Caco-2 (cell line): Measurements from ENCODE around the gene HEXB. TPM values are rescaled to one million over a fixed set of nuclear protein-coding genes. Genes with fewer than 3 reads are reported as not detected.

Experiments
- BruUV-seq: library from RNA; stranded (reverse); fragments of 400-500 nt; replicated peaks from 2 replicates; lab custom pipeline; 2021; lab: Mats Ljungman, UMichigan
- CTCF ChIA-PET: fragments of 300-600 bp; sonication (Branson Sonifier 250); formaldehyde crosslinking; loops from one replicate; lab custom pipeline; 2022; ENCODE audit warnings: antibody characterized with exemption; lab: Charles Lee
- POLR2A ChIA-PET: fragments of 300-600 bp; sonication (Branson Sonifier 250); formaldehyde crosslinking; loops from one replicate; lab custom pipeline; 2022; ENCODE audit warnings: antibody characterized with exemption; lab: Charles Lee
- DNase-seq, 2 experiments: peaks; one replicate each; pipeline versions ENCODE4 v3.0.0 to v3.0.0-alpha.2; 2020 to 2022
- H3K27me3 ChIP-seq: replicated peaks from 2 replicates; pipeline ENCODE4 v1.6.0; 2011; ENCODE audit warnings: low read length; ENCODE audit not compliant: control insufficient read depth, insufficient read depth
- H3K36me3 ChIP-seq: 2 replicates; pipeline ENCODE4 v1.5.1; 2011; ENCODE audit warnings: low read length; ENCODE audit not compliant: control insufficient read depth, insufficient read depth
- H3K4me1 ChIP-seq: fragments of 250-450 bp; sonication (Bioruptor Pico); 2 replicates; pipeline ENCODE4 v1.5.1; 2020; ENCODE audit warnings: mild to moderate bottlenecking
- H3K4me3 ChIP-seq: 2 replicates; pipeline ENCODE4 v1.5.1; 2011; ENCODE audit warnings: low read depth, mild to moderate bottlenecking, control low read depth, low read length
- H3K9me3 ChIP-seq: fragments of 250-450 bp; sonication (Bioruptor Pico); 2 replicates; pipeline ENCODE4 v1.5.1; 2020; ENCODE audit warnings: mild to moderate bottlenecking, moderate library complexity
- H3K27ac Mint-ChIP-seq: one replicate; pipeline ENCODE4 v1.8.0; 2022; ENCODE audit warnings: mixed read lengths; ENCODE audit not compliant: unreplicated experiment
- H3K27me3 Mint-ChIP-seq: one replicate; pipeline ENCODE4 v1.8.0; 2022; ENCODE audit warnings: mixed read lengths; ENCODE audit not compliant: insufficient read depth, unreplicated experiment
- H3K36me3 Mint-ChIP-seq: one replicate; pipeline ENCODE4 v1.8.0; 2022; ENCODE audit warnings: mild to moderate bottlenecking, mixed read lengths; ENCODE audit not compliant: insufficient read depth, unreplicated experiment
- H3K4me1 Mint-ChIP-seq: one replicate; pipeline ENCODE4 v1.8.0; 2022; ENCODE audit warnings: low read depth, mixed read lengths; ENCODE audit not compliant: unreplicated experiment
- H3K4me3 Mint-ChIP-seq: one replicate; pipeline ENCODE4 v1.8.0; 2022; ENCODE audit warnings: mild to moderate bottlenecking, moderate library complexity, mixed read lengths; ENCODE audit not compliant: unreplicated experiment
- H3K9me3 Mint-ChIP-seq: one replicate; pipeline ENCODE4 v1.8.0; 2022; ENCODE audit warnings: mixed read lengths; ENCODE audit not compliant: unreplicated experiment
- CTCF ChIP-seq, 2 experiments: fragments of 200-600 bp in 1 of 2; IDR thresholded peaks; 1 replicate in 1 of 2; 2 replicates in 1 of 2; pipeline versions ENCODE4 v1.5.1 to v1.8.0; 2011 to 2022; ENCODE audit warnings: antibody characterized with exemption in 1 of 2, control low read depth in 1 of 2, inconsistent platforms in 1 of 2, low read depth in 1 of 2, low read length in 1 of 2, mild to moderate bottlenecking in 1 of 2, moderate library complexity in 1 of 2; ENCODE audit not compliant: insufficient read depth in 1 of 2, severe bottlenecking in 1 of 2, unreplicated experiment in 1 of 2
- intact Hi-C: fragments of 100-400 bp; cut with micrococcal nuclease; formaldehyde crosslinking; loops from one replicate; pipeline ENCODE4 v1.10.0; 2022; ENCODE audit not compliant: unreplicated experiment
- total RNA-seq: library from RNA; stranded (reverse); gene quantifications from 2 replicates; pipeline ENCODE4 v1.2.3, GENCODE V29; 2022

The HEXB gene
- total RNA-seq, 1 experiment from 2014 or later = 217 TPM

GRCh38 chr5:74649421-74649973 is 35.5 kb upstream of the HEXB start:
- Mint-ChIP-seq H3K27me3 (no peaks in the 10 kb centered on the region), H3K9me3 (no peaks in the 10 kb centered on the region), H3K36me3 (no peaks in the 10 kb centered on the region), H3K27ac (no peak overlapping the region), H3K4me1 (peaks cover 13% of the 10 kb centered on the region), H3K4me3 (no peak overlapping the region)
- intact Hi-C loops = loop anchor here (1.0 to 2.0 kb wide), 3 partner anchors 614 to 1059 kb away; no protein-coding TSS in a partner anchor
- POLR2A ChIA-PET = no interaction called here
- no peak for DNase-seq
- Histone ChIP-seq H3K36me3 (no peaks in the 10 kb centered on the region), H3K9me3 (no peaks in the 10 kb centered on the region), H3K4me1 (peaks cover 11% of the 10 kb centered on the region; the same call in 1 of the 2 replicates), H3K4me3 (no peak overlapping the region), H3K27me3 (no peaks in the 10 kb centered on the region)
- CTCF ChIA-PET = interaction anchor here (0.6 kb wide), 2 partner anchors 247 to 623 kb away, joined by 3 read pairs; no protein-coding TSS in a partner anchor
- no TSS peak for BruUV-seq
- no peak for TF ChIP-seq CTCF (IDR thresholded peaks at IDR 0.05; ENCODE audit: insufficient read depth in 1 of 2, low read depth in 1 of 2, low read length in 1 of 2, severe bottlenecking in 1 of 2, unreplicated experiment in 1 of 2)

- BruUV-seq = no TSS peak
- H3K36me3 ChIP-seq = no peaks in the 10 kb centered on the region
- DNase-seq = no peak
- H3K9me3 ChIP-seq = no peaks in the 10 kb centered on the region
- H3K27me3 ChIP-seq = no peaks in the 10 kb centered on the region
- no peaks in the 10 kb centered on the region for H3K36me3 Mint-ChIP-seq
- peaks cover 13% of the 10 kb centered on the region for H3K4me1 Mint-ChIP-seq
- POLR2A ChIA-PET = no interaction called here
- no peak for TF ChIP-seq CTCF (IDR thresholded peaks at IDR 0.05; ENCODE audit: insufficient read depth in 1 of 2, low read depth in 1 of 2, low read length in 1 of 2, severe bottlenecking in 1 of 2, unreplicated experiment in 1 of 2)
- intact Hi-C loops = no loop called here
- H3K27me3 Mint-ChIP-seq = no peaks in the 10 kb centered on the region
- peaks cover 11% of the 10 kb centered on the region; the same call in 1 of the 2 replicates for H3K4me1 ChIP-seq
- H3K9me3 Mint-ChIP-seq = no peaks in the 10 kb centered on the region
- no peak overlapping the region for H3K4me3 Mint-ChIP-seq
- no peak overlapping the region for H3K4me3 ChIP-seq
- CTCF ChIA-PET = no interaction called here
- H3K27ac Mint-ChIP-seq = no peak overlapping the region
Measured at GRCh38 chr5:74651710-74652109, 33.3 kb upstream of the HEXB start.

- no peak for DNase-seq
- H3K36me3 Mint-ChIP-seq = no peaks in the 10 kb centered on the region
- TF ChIP-seq CTCF (IDR thresholded peaks at IDR 0.05; ENCODE audit: insufficient read depth in 1 of 2, low read depth in 1 of 2, low read length in 1 of 2, severe bottlenecking in 1 of 2, unreplicated experiment in 1 of 2) = no peak
- no peak overlapping the region for H3K27ac Mint-ChIP-seq
- Histone ChIP-seq H3K4me3 (no peak overlapping the region), H3K4me1 (peaks cover 11% of the 10 kb centered on the region; the same call in 1 of the 2 replicates), H3K9me3 (no peaks in the 10 kb centered on the region), H3K36me3 (no peaks in the 10 kb centered on the region), H3K27me3 (no peaks in the 10 kb centered on the region)
- no peaks in the 10 kb centered on the region for H3K27me3 Mint-ChIP-seq
- peaks cover 3% of the 10 kb centered on the region for H3K9me3 Mint-ChIP-seq
- no peak overlapping the region for H3K4me3 Mint-ChIP-seq
- H3K4me1 Mint-ChIP-seq = peaks cover 13% of the 10 kb centered on the region
- intact Hi-C loops = no loop called here
- POLR2A ChIA-PET = no interaction called here
- CTCF ChIA-PET = no interaction called here
- BruUV-seq = no TSS peak
Measured at GRCh38 chr5:74652576-74652975, 32.5 kb upstream of the HEXB start.
